Ascending aorta (tissue), 2 donors: ENCODE data around the gene AKT2. TPM values are rescaled to one million over a fixed set of nuclear protein-coding genes. Genes with fewer than 3 reads are reported as not detected.
A peak's percentile ranks its signal among the peaks of the same experiment; 100 is the strongest.

ENCODE experiments used
- DNase-seq, 2 donors: peaks; one replicate each; pipeline ENCODE4 v3.0.0-alpha.2; 2019; ENCODE audit warnings: low spot score in 2 of 2
- H3K27ac ChIP-seq, 2 donors: fragments of 200-600 bp; sonication (generic); one replicate each; pipeline ENCODE4 v1.5.1; 2016 to 2017; ENCODE audit warnings: mild to moderate bottlenecking in 1 of 2
- H3K27me3 ChIP-seq: fragments of 200-600 bp; sonication (generic); one replicate; pipeline ENCODE4 v1.5.1; 2017
- H3K36me3 ChIP-seq, 2 donors: fragments of 200-600 bp; sonication (generic); one replicate each; pipeline ENCODE4 v1.5.1; 2016
- H3K4me1 ChIP-seq, 2 donors: fragments of 200-600 bp; sonication (generic); one replicate each; pipeline ENCODE4 v1.5.1; 2016 to 2017; ENCODE audit warnings: mild to moderate bottlenecking in 1 of 2
- H3K4me3 ChIP-seq, 2 donors: fragments of 200-600 bp; sonication (generic); one replicate each; pipeline ENCODE4 v1.5.1; 2016 to 2017; ENCODE audit warnings: mild to moderate bottlenecking in 1 of 2
- H3K9me3 ChIP-seq, 2 donors: fragments of 200-600 bp; sonication (generic); one replicate each; pipeline ENCODE4 v1.5.1; 2016
- CTCF ChIP-seq, 3 experiments: fragments of 200-600 bp in 2 of 3; fragments of 450-650 bp in 1 of 3; sonication (generic) in 2 of 3; IDR thresholded peaks; one replicate each; pipeline ENCODE4 v1.5.1; 2016 to 2019; ENCODE audit warnings: antibody characterized with exemption in 3 of 3, mild to moderate bottlenecking in 1 of 3, moderate library complexity in 1 of 3
- intact Hi-C: fragments of 100-400 bp; cut with DNase I; formaldehyde crosslinking; loops from one replicate; pipeline ENCODE4 v1.15.1; 2023
- total RNA-seq: library from RNA; depleted of rRNA; stranded (reverse); fragments of >200 nt; gene quantifications from one replicate; pipeline ENCODE4 v1.1.0, GENCODE V29; 2016

The AKT2 gene
- total RNA-seq, 1 donor from 2014 or later, result 137 TPM

- no peaks in the 10 kb centered on the region for H3K27me3 ChIP-seq
- intact Hi-C loops, result loop anchor here (10.0 kb wide), 5 partner anchors 307 to 983 kb away; partner anchors contain the start of genes FBL, HNRNPUL1, LTBP4 and PSMC4
- H3K36me3 ChIP-seq, result no peaks in the 10 kb centered on the region
- TF ChIP-seq CTCF (IDR thresholded peaks at IDR 0.05), result no peak
- H3K4me1 ChIP-seq, result peaks cover 18 to 45% of the 10 kb centered on the region in 2 donors
- DNase-seq, result no peak
- H3K9me3 ChIP-seq, result no peaks in the 10 kb centered on the region
- H3K27ac ChIP-seq, result no peak overlapping the region
- no peak overlapping the region for H3K4me3 ChIP-seq
Measured at GRCh38 chr19:40281381-40282208, 3.5 kb downstream of the AKT2 start.

GRCh38 chr19:40280608-40281221, 4.4 kb downstream of the AKT2 start:
- Histone ChIP-seq H3K27me3 (no peaks in the 10 kb centered on the region), H3K36me3 (no peaks in the 10 kb centered on the region), H3K9me3 (no peaks in the 10 kb centered on the region), H3K27ac (peak overlapping the region in 1 of 2 donors; percentile 79), H3K4me3 (no peak overlapping the region), H3K4me1 (peaks cover 18 to 38% of the 10 kb centered on the region in 2 donors)
- intact Hi-C loops, result loop anchor here (10.0 kb wide), 5 partner anchors 306 to 984 kb away; partner anchors contain the start of genes FBL, HNRNPUL1, LTBP4 and PSMC4
- no peak for DNase-seq
- TF ChIP-seq CTCF (IDR thresholded peaks at IDR 0.05), result no peak

GRCh38 chr19:40279761-40280607, 5.2 kb downstream of the AKT2 start:
- Histone ChIP-seq H3K27ac (peak overlapping the region; percentile 63 to 79), H3K4me3 (peak overlapping the region in 1 of 2 donors; percentile 53), H3K27me3 (no peaks in the 10 kb centered on the region), H3K9me3 (no peaks in the 10 kb centered on the region), H3K36me3 (no peaks in the 10 kb centered on the region), H3K4me1 (peaks cover 18 to 38% of the 10 kb centered on the region in 2 donors)
- DNase-seq, result no peak
- TF ChIP-seq CTCF (IDR thresholded peaks at IDR 0.05), result no peak
- intact Hi-C loops, result loop anchor here (10.0 kb wide), 5 partner anchors 305 to 985 kb away; partner anchors contain the start of genes FBL, HNRNPUL1, LTBP4 and PSMC4

- H3K9me3 ChIP-seq, result no peaks in the 10 kb centered on the region
- DNase-seq, result no peak
Measured at GRCh38 chr19:40279120-40279551, 6.0 kb downstream of the AKT2 start.

More at GRCh38 chr19:40279120-40279551, 6.0 kb downstream of the AKT2 start:
- intact Hi-C loops, result no loop called here
- peak overlapping the region; percentile 32 to 53 for H3K4me3 ChIP-seq
- peaks cover 18 to 44% of the 10 kb centered on the region in 2 donors for H3K4me1 ChIP-seq
- TF ChIP-seq CTCF (IDR thresholded peaks at IDR 0.05), result peak in 1 of 3 experiments; percentile 11
- no peaks in the 10 kb centered on the region for H3K27me3 ChIP-seq
- H3K27ac ChIP-seq, result peak overlapping the region; percentile 63 to 79
- no peaks in the 10 kb centered on the region for H3K36me3 ChIP-seq
